SK-N-SH (cell line): Measurements from ENCODE around the gene AFF1.

Experiments used
- CTCF ChIP-seq: fragments of 200-600 bp; sonication (generic); IDR thresholded peaks from 2 replicates; pipeline ENCODE4 v1.6.1; 2017; ENCODE audit warnings: antibody characterized with exemption, mild to moderate bottlenecking, moderate library complexity
- EP300 ChIP-seq, 2 experiments: IDR thresholded peaks; 2 replicates each; pipeline versions ENCODE4 v1.4.0 to v1.6.1; 2012; ENCODE audit warnings: borderline replicate concordance in 1 of 2, low read depth in 1 of 2, low read length in 1 of 2
- FOXM1 ChIP-seq: IDR thresholded peaks from 2 replicates; pipeline ENCODE4 v1.4.0; 2012; ENCODE audit warnings: low read depth, mild to moderate bottlenecking
- JUND ChIP-seq: IDR thresholded peaks from 2 replicates; pipeline ENCODE4 v1.4.0; 2012
- RAD21 ChIP-seq: IDR thresholded peaks from 2 replicates; pipeline ENCODE4 v1.6.1; 2012; ENCODE audit warnings: mild to moderate bottlenecking, low read length
- RFX5 ChIP-seq: IDR thresholded peaks from 2 replicates; pipeline ENCODE4 v1.6.1; 2012; ENCODE audit warnings: mild to moderate bottlenecking, improper control_type of control experiment, low read length
- TF ChIP-seq, protein P1 (sequence below): IDR thresholded peaks from 2 replicates; pipeline ENCODE4; 2012

GRCh38 chr4:87005690-87006425 lies 71.0 kb downstream of the AFF1 start:
- TF ChIP-seq EP300 (IDR thresholded peaks at IDR 0.05; ENCODE audit: borderline replicate concordance in 1 of 2, low read depth in 1 of 2, low read length in 1 of 2) (no peak), RAD21 (no peak), CTCF (no peak), FOXM1 (no peak), RFX5 (no peak), JUND (no peak)
- TF ChIP-seq, protein P1, sequence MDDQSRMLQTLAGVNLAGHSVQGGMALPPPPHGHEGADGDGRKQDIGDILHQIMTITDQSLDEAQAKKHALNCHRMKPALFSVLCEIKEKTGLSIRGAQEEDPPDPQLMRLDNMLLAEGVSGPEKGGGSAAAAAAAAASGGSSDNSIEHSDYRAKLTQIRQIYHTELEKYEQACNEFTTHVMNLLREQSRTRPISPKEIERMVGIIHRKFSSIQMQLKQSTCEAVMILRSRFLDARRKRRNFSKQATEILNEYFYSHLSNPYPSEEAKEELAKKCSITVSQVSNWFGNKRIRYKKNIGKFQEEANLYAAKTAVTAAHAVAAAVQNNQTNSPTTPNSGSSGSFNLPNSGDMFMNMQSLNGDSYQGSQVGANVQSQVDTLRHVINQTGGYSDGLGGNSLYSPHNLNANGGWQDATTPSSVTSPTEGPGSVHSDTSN, result no peak
